ENCODE measurements around the gene GABBR2.

The GABBR2 gene

GRCh38 chr9:98547606-98548005 is 161.1 kb downstream of the GABBR2 start:
- TF ChIP-seq CREB1 (IDR thresholded peaks at IDR 0.05; ENCODE audit: low read depth) (no peak), NFIC (IDR thresholded peaks at IDR 0.05) (no peak), ZBTB7A (IDR thresholded peaks at IDR 0.05; ENCODE audit: low read depth) (no peak), FOXM1 (IDR thresholded peaks at IDR 0.05; ENCODE audit: borderline replicate concordance, low read depth) (no peak), EP300 (IDR thresholded peaks at IDR 0.05; ENCODE audit: borderline replicate concordance) (no peak), USF1 (IDR thresholded peaks at IDR 0.05) (no peak), EGR1 (IDR thresholded peaks at IDR 0.05) (no peak), RAD21 (IDR thresholded peaks at IDR 0.05; ENCODE audit: low read depth) (no peak), YY1 (IDR thresholded peaks at IDR 0.05; ENCODE audit: low read depth) (no peak), CEBPB (IDR thresholded peaks at IDR 0.05) (no peak), TEAD4 (IDR thresholded peaks at IDR 0.05) (no peak), TCF12 (IDR thresholded peaks at IDR 0.05; ENCODE audit: low read depth) (no peak), MAX (IDR thresholded peaks at IDR 0.05) (no peak), REST (IDR thresholded peaks at IDR 0.05; ENCODE audit: low read depth) (no peak), TAF1 (IDR thresholded peaks at IDR 0.05; ENCODE audit: low read depth) (no peak)

- no peak for TF ChIP-seq CEBPB (IDR thresholded peaks at IDR 0.05)
- TF ChIP-seq TCF12 (IDR thresholded peaks at IDR 0.05; ENCODE audit: low read depth) = no peak
- TF ChIP-seq TAF1 (IDR thresholded peaks at IDR 0.05; ENCODE audit: low read depth) = no peak
- TF ChIP-seq MAX (IDR thresholded peaks at IDR 0.05) = no peak
- TF ChIP-seq EP300 (IDR thresholded peaks at IDR 0.05; ENCODE audit: borderline replicate concordance) = no peak
- TF ChIP-seq ZBTB7A (IDR thresholded peaks at IDR 0.05; ENCODE audit: low read depth) = no peak
- TF ChIP-seq CREB1 (IDR thresholded peaks at IDR 0.05; ENCODE audit: low read depth) = no peak
- no peak for TF ChIP-seq TEAD4 (IDR thresholded peaks at IDR 0.05)
- no peak for TF ChIP-seq EGR1 (IDR thresholded peaks at IDR 0.05)
- no peak for TF ChIP-seq USF1 (IDR thresholded peaks at IDR 0.05)
- no peak for TF ChIP-seq FOXM1 (IDR thresholded peaks at IDR 0.05; ENCODE audit: borderline replicate concordance, low read depth)
- no peak for TF ChIP-seq RAD21 (IDR thresholded peaks at IDR 0.05; ENCODE audit: low read depth)
- TF ChIP-seq REST (IDR thresholded peaks at IDR 0.05; ENCODE audit: low read depth) = no peak
- no peak for TF ChIP-seq YY1 (IDR thresholded peaks at IDR 0.05; ENCODE audit: low read depth)
- no peak for TF ChIP-seq NFIC (IDR thresholded peaks at IDR 0.05)
Observed at GRCh38 chr9:98545021-98545420, 163.7 kb downstream of the GABBR2 start.

GRCh38 chr9:98541684-98542230 is 167.0 kb downstream of the GABBR2 start:
- TF ChIP-seq YY1 (IDR thresholded peaks at IDR 0.05; ENCODE audit: low read depth) (no peak), RAD21 (IDR thresholded peaks at IDR 0.05; ENCODE audit: low read depth) (no peak)

- TF ChIP-seq CREB1 (IDR thresholded peaks at IDR 0.05; ENCODE audit: low read depth) = no peak
- no peak for TF ChIP-seq TAF1 (IDR thresholded peaks at IDR 0.05; ENCODE audit: low read depth)
- no peak for TF ChIP-seq FOXM1 (IDR thresholded peaks at IDR 0.05; ENCODE audit: borderline replicate concordance, low read depth)
- TF ChIP-seq CEBPB (IDR thresholded peaks at IDR 0.05) = no peak
- TF ChIP-seq USF1 (IDR thresholded peaks at IDR 0.05) = no peak
- no peak for TF ChIP-seq TEAD4 (IDR thresholded peaks at IDR 0.05)
- TF ChIP-seq NFIC (IDR thresholded peaks at IDR 0.05) = no peak
- TF ChIP-seq REST (IDR thresholded peaks at IDR 0.05; ENCODE audit: low read depth) = no peak
- no peak for TF ChIP-seq EGR1 (IDR thresholded peaks at IDR 0.05)
- TF ChIP-seq TCF12 (IDR thresholded peaks at IDR 0.05; ENCODE audit: low read depth) = no peak
- TF ChIP-seq YY1 (IDR thresholded peaks at IDR 0.05; ENCODE audit: low read depth) = no peak
- TF ChIP-seq ZBTB7A (IDR thresholded peaks at IDR 0.05; ENCODE audit: low read depth) = no peak
- no peak for TF ChIP-seq EP300 (IDR thresholded peaks at IDR 0.05; ENCODE audit: borderline replicate concordance)
- no peak for TF ChIP-seq RAD21 (IDR thresholded peaks at IDR 0.05; ENCODE audit: low read depth)
- no peak for TF ChIP-seq MAX (IDR thresholded peaks at IDR 0.05)
Observed at GRCh38 chr9:98540476-98540875, 168.3 kb downstream of the GABBR2 start.
